ENCODE results near the gene UBE3C. TPM values are rescaled to one million over a fixed set of nuclear protein-coding genes. Genes with fewer than 3 reads are reported as not detected.

UBE3C gene
- 36.9 and 70.9 TPM in 2 replicates for total RNA-seq (ENCODE audit: low replicate concordance)

DNA sequence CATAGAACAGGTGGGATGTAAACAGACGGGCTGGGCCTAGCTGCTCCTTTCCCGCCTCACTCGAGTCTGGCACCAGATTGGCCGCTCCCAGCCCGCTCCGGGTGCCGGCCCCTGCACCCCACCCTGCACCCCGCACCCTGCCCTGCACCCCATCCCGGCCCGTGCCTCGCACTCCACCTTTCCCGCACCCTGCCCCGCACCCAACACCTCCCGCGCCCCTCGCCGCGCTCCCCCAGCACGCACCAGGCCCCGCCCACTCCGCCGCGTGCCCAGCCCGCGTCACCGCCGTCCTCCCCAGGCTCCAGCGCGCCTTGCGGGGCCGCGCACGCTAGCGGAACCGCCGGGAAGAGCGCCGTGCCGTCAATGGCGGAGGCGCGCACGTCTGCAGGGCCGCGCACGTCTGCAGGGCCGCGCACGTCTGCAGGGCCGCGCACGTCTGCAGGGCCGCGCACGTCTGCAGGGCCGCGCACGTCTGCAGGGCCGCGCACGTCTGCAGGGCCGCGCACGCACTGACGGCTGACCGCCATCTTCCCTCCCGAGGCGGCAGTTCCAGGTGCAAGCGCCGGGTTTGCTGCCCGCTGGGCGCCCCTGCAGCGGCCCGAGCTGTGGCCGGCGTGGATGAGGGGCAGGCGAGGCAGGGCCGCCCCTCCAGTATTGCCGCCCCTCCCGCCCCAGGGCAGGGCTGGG, at the start of gene UBE3C:
Gene UBE3C, plus strand, starts transcription at position 503 of the 687 bp plus-strand sequence. CDS start 347 bp downstream, outside the sequence.

Other genes starting within 250 kb of the UBE3C start
- gene LMBR1, start 245.7 kb upstream of the UBE3C start, total RNA-seq (ENCODE audit: low replicate concordance), result 36.4 and 51.7 TPM in 2 replicates
- gene NOM1, start 189.2 kb upstream of the UBE3C start, total RNA-seq (ENCODE audit: low replicate concordance), result 9.4 and 11.5 TPM in 2 replicates
- gene MNX1, start 128.3 kb upstream of the UBE3C start, total RNA-seq (ENCODE audit: low replicate concordance), result not detected in 2 replicates
- 44.5 and 73.7 TPM in 2 replicates for gene DNAJB6, start 198.1 kb downstream of the UBE3C start, total RNA-seq (ENCODE audit: low replicate concordance)